HepG2 (cell line): ENCODE data around the gene INPP4B. TPM values are rescaled to one million over a fixed set of nuclear protein-coding genes. Genes with fewer than 3 reads are reported as not detected.

ENCODE experiments used
- ATAC-seq: fragments of 200-7000 bp; cut with Tn5 transposase; 3 replicates; pipeline ENCODE4 v1.9.1; 2020; ENCODE audit warnings: mild to moderate bottlenecking, moderate library complexity
- BruUV-seq: library from RNA; stranded (reverse); fragments of 400-500 nt; replicated peaks from 2 replicates; lab custom pipeline; 2021; lab: Mats Ljungman, UMichigan
- CTCF ChIA-PET: fragments of 300-600 bp; formaldehyde crosslinking; extraction: SDS; loops from one replicate; lab custom pipeline; 2021; ENCODE audit warnings: low total read pairs, inconsistent platforms, low intra/inter-chr PET ratio; lab: Yijun Ruan, JAX
- POLR2A ChIA-PET: fragments of 350-600 bp; sonication (Branson Sonifier 250); formaldehyde crosslinking; loops from one replicate; lab custom pipeline; 2020; ENCODE audit warnings: antibody characterized with exemption, inconsistent platforms; lab: Yijun Ruan, JAX
- DNase-seq: peaks from one replicate; pipeline ENCODE4 v3.0.0-alpha.2; 2015; ENCODE audit warnings: low spot score
- FAIRE-seq: peaks from 3 replicates; lab custom pipeline; 2011; peaks lifted over from hg19 to GRCh38; lab: Jason Lieb, UNC
- H2AFZ ChIP-seq: one replicate; pipeline ENCODE4 v1.6.1; 2011; ENCODE audit warnings: low read length, inconsistent platforms
- H3K27ac ChIP-seq: fragments of 300-600 bp; 3 replicates; pipeline ENCODE4 v1.8.0; 2011; ENCODE audit warnings: mixed run types, mild to moderate bottlenecking, mixed read lengths, low read length, inconsistent platforms; ENCODE audit not compliant: insufficient read depth; ENCODE audit errors: extremely low read length
- H3K27me3 ChIP-seq, 2 experiments: fragments of 200-600 bp in 1 of 2; 2 replicates in 1 of 2; 3 replicates in 1 of 2; pipeline versions ENCODE4 v1.6.0 to v1.8.0; 2011; ENCODE audit warnings: low read length in 2 of 2, mild to moderate bottlenecking in 2 of 2, moderate library complexity in 2 of 2, inconsistent platforms in 1 of 2; ENCODE audit not compliant: insufficient read depth in 2 of 2, control insufficient read depth in 1 of 2
- H3K36me3 ChIP-seq, 2 experiments: fragments of 200-600 bp in 1 of 2; replicated peaks in 1 of 2; 2 replicates in 1 of 2; 3 replicates in 1 of 2; pipeline versions ENCODE4 v1.5.1 to v1.8.0; 2011; ENCODE audit warnings: low read length in 2 of 2, inconsistent platforms in 1 of 2; ENCODE audit not compliant: insufficient read depth in 2 of 2, control insufficient read depth in 1 of 2
- H3K4me1 ChIP-seq: 2 replicates; pipeline ENCODE4 v1.5.1; 2012; ENCODE audit warnings: low read length, inconsistent platforms; ENCODE audit not compliant: insufficient read depth
- H3K4me2 ChIP-seq: 2 replicates; pipeline ENCODE4 v1.6.0; 2011; ENCODE audit warnings: low read depth, low read length, inconsistent platforms
- H3K4me3 ChIP-seq, 3 experiments: fragments of 200-600 bp in 1 of 3; sonication (generic), shearing (Covaris generic) in 1 of 3; replicated peaks in 1 of 3; 2 replicates each; pipeline ENCODE4 v1.5.1; 2011 to 2016; ENCODE audit warnings: low read length in 3 of 3, inconsistent platforms in 2 of 3, low read depth in 2 of 3, mild to moderate bottlenecking in 2 of 3, control low read depth in 1 of 3, mixed read lengths in 1 of 3; ENCODE audit not compliant: insufficient read depth in 1 of 3
- H3K79me2 ChIP-seq: one replicate; pipeline ENCODE4 v1.6.1; 2011; ENCODE audit warnings: low read length, inconsistent platforms; ENCODE audit not compliant: insufficient read depth
- H3K9ac ChIP-seq: 2 replicates; pipeline ENCODE4 v1.6.0; 2011; ENCODE audit warnings: mild to moderate bottlenecking, low read depth, low read length, inconsistent platforms; ENCODE audit not compliant: insufficient read depth
- H3K9me3 ChIP-seq: 2 replicates; pipeline ENCODE4 v1.5.1; 2012; ENCODE audit warnings: mild to moderate bottlenecking, low read length
- H4K20me1 ChIP-seq: 2 replicates; pipeline ENCODE4 v1.6.0; 2011; ENCODE audit warnings: inconsistent platforms, mild to moderate bottlenecking, low read length, moderate library complexity; ENCODE audit not compliant: insufficient read depth
- ATF7 ChIP-seq, 2 experiments: fragments of 450-650 bp in 1 of 2; sonication (generic) in 1 of 2; formaldehyde crosslinking in 1 of 2; IDR thresholded peaks; 2 replicates each; pipeline versions ENCODE4 v1.4.0 to v1.6.1; 2016 to 2020; ENCODE audit warnings: antibody characterized with exemption in 1 of 2, mild to moderate bottlenecking in 1 of 2, missing genetic modification reagents in 1 of 2
- BORCS8-MEF2B ChIP-seq: sonication (generic); formaldehyde crosslinking; IDR thresholded peaks from 2 replicates; pipeline ENCODE4 v1.8.0; 2022; ENCODE audit warnings: mild to moderate bottlenecking, missing genetic modification reagents
- CERS6 ChIP-seq: sonication (generic); formaldehyde crosslinking; IDR thresholded peaks from 2 replicates; pipeline ENCODE4 v1.5.0; 2020; ENCODE audit warnings: missing genetic modification reagents
- DBP ChIP-seq: sonication (generic); formaldehyde crosslinking; IDR thresholded peaks from 2 replicates; pipeline ENCODE4 v1.4.0; 2020; ENCODE audit warnings: missing genetic modification reagents; ENCODE audit errors: not compliant biosample characterization
- HOXA7 ChIP-seq: sonication (generic); formaldehyde crosslinking; IDR thresholded peaks from 2 replicates; pipeline ENCODE4 v1.8.1; 2022; ENCODE audit warnings: mild to moderate bottlenecking, missing genetic modification reagents, moderate library complexity
- MYC ChIP-seq: sonication (generic); formaldehyde crosslinking; IDR thresholded peaks from 2 replicates; pipeline ENCODE4 v1.9.0; 2021; ENCODE audit warnings: missing genetic modification reagents, borderline replicate concordance
- NR1H2 ChIP-seq: sonication (generic); formaldehyde crosslinking; IDR thresholded peaks from 2 replicates; pipeline ENCODE4 v1.8.1; 2022; ENCODE audit warnings: low read depth, missing genetic modification reagents, borderline replicate concordance
- PTBP1 ChIP-seq: fragments of 200-400 bp; formaldehyde crosslinking; IDR thresholded peaks from 2 replicates; pipeline ENCODE4 v1.6.1; 2018; ENCODE audit warnings: low read length, low read depth; ENCODE audit not compliant: poor library complexity, severe bottlenecking
- SCMH1 ChIP-seq: sonication (generic); formaldehyde crosslinking; IDR thresholded peaks from 2 replicates; pipeline ENCODE4 v1.9.0; 2021; ENCODE audit warnings: missing genetic modification reagents, mild to moderate bottlenecking, borderline replicate concordance
- SMARCC2 ChIP-seq: fragments of 450-650 bp; IDR thresholded peaks from 2 replicates; pipeline ENCODE4 v1.6.1; 2017; ENCODE audit warnings: antibody characterized with exemption, mild to moderate bottlenecking
- ZBTB37 ChIP-seq: sonication (generic); formaldehyde crosslinking; IDR thresholded peaks from 2 replicates; pipeline ENCODE4 v1.4.0; 2020; ENCODE audit warnings: mild to moderate bottlenecking, missing genetic modification reagents
- ZBTB42 ChIP-seq: sonication (generic); formaldehyde crosslinking; IDR thresholded peaks from 2 replicates; pipeline ENCODE4 v1.5.0; 2020; ENCODE audit warnings: mild to moderate bottlenecking, missing genetic modification reagents
- ZNF263 ChIP-seq: sonication (generic); formaldehyde crosslinking; IDR thresholded peaks from 2 replicates; pipeline ENCODE4 v1.4.0; 2020; ENCODE audit warnings: missing genetic modification reagents
- ZNF567 ChIP-seq: sonication (generic); formaldehyde crosslinking; IDR thresholded peaks from 2 replicates; pipeline ENCODE4 v1.8.1; 2023; ENCODE audit warnings: mild to moderate bottlenecking, missing genetic modification reagents, borderline replicate concordance
- WGBS: methylation state at CpG from one replicate; pipeline ENCODE4 v1.1.6; 2017; ENCODE audit warnings: low lambda C conversion rate; 5-methylcytosine and 5-hydroxymethylcytosine counted together
- in situ Hi-C: cut with HindIII; loops from 2 replicates; pipeline ENCODE4 v1.10.0; 2017; ENCODE audit warnings: low pct_unique_long_range_greater_than_20kb; ENCODE audit not compliant: extremely low pct_ligation_motif_present
- intact Hi-C: fragments of 100-400 bp; cut with micrococcal nuclease; formaldehyde crosslinking; loops from one replicate; pipeline ENCODE4 v1.10.0; 2022; ENCODE audit not compliant: unreplicated experiment
- polyA plus RNA-seq, 8 experiments: library from polyadenylated mRNA; depleted of rRNA in 3 of 8; stranded (reverse) in 7 of 8; unstranded in 1 of 8; fragments of >200 nt; fragmentation: Illumina TruSeq in 4 of 8; extraction: Trizol in 4 of 8; gene quantifications; 2 replicates each; pipeline versions ENCODE4 v1.2.1 to v1.2.3, GENCODE V29; 2011 to 2016; ENCODE audit warnings: low read depth in 4 of 8, missing spikeins in 1 of 8, mixed read lengths in 1 of 8; ENCODE audit not compliant: insufficient read depth in 1 of 8
- total RNA-seq, 5 experiments: library from RNA; depleted of rRNA; stranded (reverse); fragments of >200 nt; fragmentation: Illumina TruSeq; extraction: Trizol; gene quantifications; 2 replicates each; pipeline ENCODE4 v1.2.3, GENCODE V29; 2016; ENCODE audit warnings: low read depth in 1 of 5

Gene INPP4B
- total and polyA plus RNA-seq, 2 of the 13 experiments (the other 11 are each of a cell fraction or from before 2014, with no cell fraction given) = not detected

- no peak for ATAC-seq
- no TSS peak for BruUV-seq
- Histone ChIP-seq H3K79me2 (no peaks in the 10 kb centered on the region), H3K27me3 (no peaks in the 10 kb centered on the region), H3K4me2 (no peak overlapping the region), H3K27ac (no peak overlapping the region), H3K9me3 (no peaks in the 10 kb centered on the region), H2AFZ (no peak overlapping the region), H3K4me1 (no peaks in the 10 kb centered on the region)
- TF ChIP-seq ZBTB42 (CRISPR knock-in tag) (no peak), ZNF567 (no peak), SMARCC2 (no peak), BORCS8-MEF2B (CRISPR knock-in tag) (no peak), CERS6 (no peak), PTBP1 (no peak), HOXA7 (CRISPR knock-in tag) (no peak), ZBTB37 (no peak), NR1H2 (CRISPR knock-in tag) (no peak), SCMH1 (CRISPR knock-in tag) (no peak), ZNF263 (CRISPR knock-in tag) (no peak), MYC (CRISPR knock-in tag) (no peak), DBP (no peak), ATF7 (IDR thresholded peaks at IDR 0.05) (no peak), ATF7 (CRISPR knock-in tag; IDR thresholded peaks at IDR 0.05) (no peak)
- TF ChIP-seq, all 625 proteins: peak for 0
- 0% methylated on average over 1 of the region's 1 CpG for WGBS
- in situ Hi-C loops = no loop called here
- DNase-seq = no peak
- Histone ChIP-seq H4K20me1 (no peaks in the 10 kb centered on the region), H3K4me3 (no peak overlapping the region), H3K36me3 (no peaks in the 10 kb centered on the region), H3K9ac (no peak overlapping the region)
- ChIA-PET POLR2A (no interaction called here), CTCF (no interaction called here)
- intact Hi-C loops = no loop called here
- FAIRE-seq = no peak
Measured at GRCh38 chr4:142079959-142080358, 766.1 kb downstream of the INPP4B start.
